Measurements from ENCODE around the gene TAF13. TPM values are rescaled to one million over a fixed set of nuclear protein-coding genes. Genes with fewer than 3 reads are reported as not detected.

Gene TAF13
- total RNA-seq, 4 donors from 2014 or later, result 4.0 to 33.0 (median 32.0) TPM

DNA sequence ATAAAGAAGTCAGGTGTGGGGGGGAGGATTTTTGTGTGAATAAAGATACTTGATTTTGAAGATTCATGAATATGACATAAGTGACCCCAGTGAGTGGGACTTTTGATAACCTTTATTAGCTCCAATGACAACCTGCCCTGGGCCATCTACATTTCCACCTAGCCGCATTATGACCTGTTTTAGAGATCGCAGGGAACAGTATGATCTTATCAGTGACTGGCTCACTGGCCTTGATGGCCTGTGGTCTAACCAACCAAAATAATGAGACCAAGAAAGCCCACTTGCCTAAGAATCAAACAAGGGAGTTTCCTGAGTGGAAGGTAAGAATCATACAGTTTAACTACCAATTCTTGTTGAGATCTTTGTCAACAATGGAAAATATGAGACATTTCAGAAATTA is 39.9 kb upstream of the TAF13 start:
- Histone ChIP-seq H3K27me3 (peaks cover 23% of the 10 kb centered on the region), H3K4me1 (peaks cover 8 to 33% (median 20%) of the 10 kb centered on the region in 4 donors), H3K27ac (peak overlapping the region; percentile 36 to 73 (median 50)), H3K9me3 (no peaks in the 10 kb centered on the region), H3K36me3 (no peaks in the 10 kb centered on the region), H3K4me3 (peak overlapping the region in 2 of 4 donors; percentile 40 to 51)
- TF ChIP-seq POLR2A (IDR thresholded peaks at IDR 0.05), result no peak
- TF ChIP-seq, protein P1, sequence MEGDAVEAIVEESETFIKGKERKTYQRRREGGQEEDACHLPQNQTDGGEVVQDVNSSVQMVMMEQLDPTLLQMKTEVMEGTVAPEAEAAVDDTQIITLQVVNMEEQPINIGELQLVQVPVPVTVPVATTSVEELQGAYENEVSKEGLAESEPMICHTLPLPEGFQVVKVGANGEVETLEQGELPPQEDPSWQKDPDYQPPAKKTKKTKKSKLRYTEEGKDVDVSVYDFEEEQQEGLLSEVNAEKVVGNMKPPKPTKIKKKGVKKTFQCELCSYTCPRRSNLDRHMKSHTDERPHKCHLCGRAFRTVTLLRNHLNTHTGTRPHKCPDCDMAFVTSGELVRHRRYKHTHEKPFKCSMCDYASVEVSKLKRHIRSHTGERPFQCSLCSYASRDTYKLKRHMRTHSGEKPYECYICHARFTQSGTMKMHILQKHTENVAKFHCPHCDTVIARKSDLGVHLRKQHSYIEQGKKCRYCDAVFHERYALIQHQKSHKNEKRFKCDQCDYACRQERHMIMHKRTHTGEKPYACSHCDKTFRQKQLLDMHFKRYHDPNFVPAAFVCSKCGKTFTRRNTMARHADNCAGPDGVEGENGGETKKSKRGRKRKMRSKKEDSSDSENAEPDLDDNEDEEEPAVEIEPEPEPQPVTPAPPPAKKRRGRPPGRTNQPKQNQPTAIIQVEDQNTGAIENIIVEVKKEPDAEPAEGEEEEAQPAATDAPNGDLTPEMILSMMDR (IDR thresholded peaks at IDR 0.05), result no peak
- no peak for TF ChIP-seq EP300 (IDR thresholded peaks at IDR 0.05; ENCODE audit: low read depth)
- no peak for TF ChIP-seq POLR2AphosphoS5 (IDR thresholded peaks at IDR 0.05)
- in situ Hi-C loops (cut with MboI; ENCODE audit: low pct_ligation_motif_present in 1 of 4, low pct_unique_long_range_greater_than_20kb in 1 of 4, low sequenced_read_pairs in 3 of 4) (no loop called here), intact Hi-C loops (cut with DNase I; ENCODE audit: low total_unique reads) (loop anchor here (10.0 kb wide), 1 partner anchor 151 kb away; the partner anchor contains the start of gene CLCC1)
- 72% methylated on average over 2 of the region's 2 CpGs; no CpG with 5 or more reads in 1 of the 2 donors for WGBS, 2 donors (ENCODE audit: low coverage in 1 of 2)
- DNase-seq, result no peak

DNA sequence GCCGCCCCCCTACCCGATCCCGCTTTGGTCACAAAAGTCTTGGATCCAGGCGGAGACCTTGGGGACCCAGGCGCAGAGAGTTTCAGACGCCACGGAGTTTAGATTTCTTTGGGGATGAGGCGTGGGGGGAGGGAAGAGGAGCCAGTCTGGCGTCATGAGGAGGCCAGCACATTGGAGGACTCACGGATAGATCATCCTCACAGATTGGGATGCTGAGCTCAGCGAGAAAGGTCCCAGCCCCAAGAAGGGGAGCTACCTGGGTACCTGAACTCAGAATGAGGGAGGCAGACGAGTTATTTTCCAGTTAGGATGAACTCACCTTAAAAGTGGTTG is 38.5 kb upstream of the TAF13 start:
- H3K9me3 ChIP-seq, result no peaks in the 10 kb centered on the region
- intact Hi-C loops (cut with DNase I; ENCODE audit: low total_unique reads) (loop anchor here (10.0 kb wide), 1 partner anchor 150 kb away; the partner anchor contains the start of gene CLCC1), in situ Hi-C loops (cut with MboI; ENCODE audit: low pct_ligation_motif_present in 1 of 4, low pct_unique_long_range_greater_than_20kb in 1 of 4, low sequenced_read_pairs in 3 of 4) (no loop called here)
- no peak for TF ChIP-seq EP300 (IDR thresholded peaks at IDR 0.05; ENCODE audit: low read depth)
- TF ChIP-seq POLR2AphosphoS5 (IDR thresholded peaks at IDR 0.05), result no peak
- TF ChIP-seq, protein P1 (IDR thresholded peaks at IDR 0.05), result no peak
- TF ChIP-seq POLR2A (IDR thresholded peaks at IDR 0.05), result no peak
- WGBS, 2 donors (ENCODE audit: low coverage in 1 of 2), result 0 to 6% methylated on average over 1 to 12 of the region's 12 CpGs
- peaks cover 8 to 33% (median 20%) of the 10 kb centered on the region in 4 donors for H3K4me1 ChIP-seq
- peak overlapping the region in 3 of 4 donors; percentile 30 to 51 (median 40) for H3K4me3 ChIP-seq
- peak overlapping the region; percentile 26 to 73 (median 44) for H3K27ac ChIP-seq
- DNase-seq, result no peak
- H3K27me3 ChIP-seq, result peaks cover 23% of the 10 kb centered on the region
- no peaks in the 10 kb centered on the region for H3K36me3 ChIP-seq

DNA sequence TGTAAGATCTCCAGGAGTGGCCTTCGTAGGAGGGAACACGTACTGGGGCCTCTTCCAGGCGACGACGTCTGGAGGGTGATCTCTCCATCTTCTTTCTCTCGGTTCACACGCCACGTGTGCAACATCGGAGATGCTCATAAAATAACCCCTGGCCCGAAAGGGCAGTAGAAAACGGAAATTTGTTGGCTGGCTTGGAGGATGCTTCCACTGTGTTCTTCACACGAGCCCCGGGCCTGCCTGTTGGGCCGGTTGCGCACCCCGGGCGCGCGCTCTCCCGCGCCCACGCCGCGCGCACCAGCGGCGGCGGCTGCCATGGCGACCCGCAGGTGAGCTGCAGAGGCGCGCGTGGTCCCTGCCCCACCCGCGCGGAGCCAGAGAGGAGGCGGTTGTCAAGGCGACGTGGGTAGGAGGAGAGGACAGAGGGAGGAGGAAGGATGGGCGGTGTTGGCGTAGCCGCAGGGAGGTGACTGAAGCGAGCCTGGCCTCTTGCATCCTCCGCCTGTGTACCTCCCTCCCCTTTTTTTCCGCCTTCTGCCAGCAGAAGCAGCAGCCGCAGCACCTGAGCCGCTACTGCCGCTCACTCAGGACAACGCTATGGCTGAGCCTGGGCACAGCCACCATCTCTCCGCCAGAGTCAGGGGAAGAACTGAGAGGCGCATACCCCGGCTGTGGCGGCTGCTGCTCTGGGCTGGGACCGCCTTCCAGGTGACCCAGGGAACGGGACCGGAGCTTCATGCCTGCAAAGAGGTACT is 38.0 kb upstream of the TAF13 start, which contains the start of gene ELAPOR1:
Gene ELAPOR1, plus strand, starts transcription at position 526 of the 752 bp plus-strand sequence. Its CDS starts 69 bp downstream, at position 595.
- H3K27ac ChIP-seq, result peak within 1 kb of the TSS; percentile 26 to 73 (median 44)
- DNase-seq, result peak; percentile 78

More for the DNA sequence above, 38.0 kb upstream of the TAF13 start, which contains the start of gene ELAPOR1:
- Histone ChIP-seq H3K4me1 (peaks cover 8 to 33% (median 20%) of the 10 kb centered on the region in 4 donors), H3K27me3 (peaks cover 23% of the 10 kb centered on the region), H3K9me3 (no peaks in the 10 kb centered on the region), H3K4me3 (peak within 1 kb of the TSS in 3 of 4 donors; percentile 30 to 51 (median 40)), H3K36me3 (no peaks in the 10 kb centered on the region)
- WGBS, 2 donors (ENCODE audit: low coverage in 1 of 2), result 5% methylated on average over 38 of the region's 56 CpGs; no CpG with 5 or more reads in 1 of the 2 donors
- in situ Hi-C loops (cut with MboI; ENCODE audit: low pct_ligation_motif_present in 1 of 4, low pct_unique_long_range_greater_than_20kb in 1 of 4, low sequenced_read_pairs in 3 of 4), result no loop called here
- TF ChIP-seq POLR2A (IDR thresholded peaks at IDR 0.05), result peak; percentile 27
- TF ChIP-seq, protein P1 (IDR thresholded peaks at IDR 0.05), result no peak
- TF ChIP-seq EP300 (IDR thresholded peaks at IDR 0.05; ENCODE audit: low read depth), result no peak
- TF ChIP-seq POLR2AphosphoS5 (IDR thresholded peaks at IDR 0.05), result peak in 2 of 3 donors; percentile 41 to 62
- intact Hi-C loops (cut with DNase I; ENCODE audit: low total_unique reads), result loop anchor here (10.0 kb wide), 1 partner anchor 149 kb away; the partner anchor contains the start of gene CLCC1

All from transverse colon (tissue), 4 donors.